Measurements from ENCODE around the gene SYF2. TPM values are rescaled to one million over a fixed set of nuclear protein-coding genes. Genes with fewer than 3 reads are reported as not detected.

SYF2 gene
- total and polyA plus RNA-seq, 2 of the 13 experiments (the other 11 are each of a cell fraction or from before 2014, with no cell fraction given) = 17.8 to 34.1 TPM

DNA sequence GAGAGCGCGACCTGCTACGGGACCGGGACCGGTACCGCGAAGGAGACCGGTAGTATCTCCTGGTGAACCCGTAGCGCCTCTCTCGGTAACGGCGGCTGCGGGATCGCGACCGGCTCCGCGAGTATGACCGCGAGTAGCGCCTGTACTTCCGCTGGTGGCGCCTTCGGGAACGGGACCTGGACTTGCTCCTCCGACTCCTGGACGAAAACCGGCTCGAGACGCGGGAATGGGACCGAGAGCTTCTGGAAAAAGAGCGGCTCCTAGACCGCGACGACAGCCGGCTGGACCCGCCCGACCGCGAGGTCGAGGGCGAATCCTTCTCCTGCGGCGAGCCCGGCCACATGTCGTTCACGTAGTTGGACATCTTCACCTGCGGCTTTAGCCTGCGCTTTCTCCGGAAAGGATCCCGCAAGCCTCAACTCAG lies 14.3 kb upstream of the SYF2 start (continued):
- TF ChIP-seq MATR3 (CRISPR knock-in tag; IDR thresholded peaks at IDR 0.05) (no peak), ZNF580 (CRISPR knock-in tag; IDR thresholded peaks at IDR 0.05; ENCODE audit: borderline replicate concordance, low read depth) (no peak), NBN (conservative IDR thresholded peaks at IDR 0.05) (no peak), TP53 (CRISPR knock-in tag; conservative IDR thresholded peaks at IDR 0.05) (0 out of 2 replicates have a peak, but pooled peaks have one; percentile 36), KDM2A (CRISPR knock-in tag; IDR thresholded peaks at IDR 0.05; ENCODE audit: borderline replicate concordance, low read depth) (no peak), RELA (CRISPR knock-in tag; IDR thresholded peaks at IDR 0.05) (no peak), HNRNPUL1 (IDR thresholded peaks at IDR 0.05; ENCODE audit: low read depth, low read length) (no peak), HMG20A (CRISPR knock-in tag; IDR thresholded peaks at IDR 0.05; ENCODE audit: borderline replicate concordance) (no peak), ELK4 (CRISPR knock-in tag; IDR thresholded peaks at IDR 0.05; ENCODE audit: borderline replicate concordance) (0 out of 2 replicates have a peak, but pooled peaks have one; percentile 59), NONO (IDR thresholded peaks at IDR 0.05) (no peak), NONO (CRISPR knock-in tag; conservative IDR thresholded peaks at IDR 0.05) (no peak), ZSCAN29 (CRISPR knock-in tag; conservative IDR thresholded peaks at IDR 0.05) (no peak)
- TF ChIP-seq, protein P1, sequence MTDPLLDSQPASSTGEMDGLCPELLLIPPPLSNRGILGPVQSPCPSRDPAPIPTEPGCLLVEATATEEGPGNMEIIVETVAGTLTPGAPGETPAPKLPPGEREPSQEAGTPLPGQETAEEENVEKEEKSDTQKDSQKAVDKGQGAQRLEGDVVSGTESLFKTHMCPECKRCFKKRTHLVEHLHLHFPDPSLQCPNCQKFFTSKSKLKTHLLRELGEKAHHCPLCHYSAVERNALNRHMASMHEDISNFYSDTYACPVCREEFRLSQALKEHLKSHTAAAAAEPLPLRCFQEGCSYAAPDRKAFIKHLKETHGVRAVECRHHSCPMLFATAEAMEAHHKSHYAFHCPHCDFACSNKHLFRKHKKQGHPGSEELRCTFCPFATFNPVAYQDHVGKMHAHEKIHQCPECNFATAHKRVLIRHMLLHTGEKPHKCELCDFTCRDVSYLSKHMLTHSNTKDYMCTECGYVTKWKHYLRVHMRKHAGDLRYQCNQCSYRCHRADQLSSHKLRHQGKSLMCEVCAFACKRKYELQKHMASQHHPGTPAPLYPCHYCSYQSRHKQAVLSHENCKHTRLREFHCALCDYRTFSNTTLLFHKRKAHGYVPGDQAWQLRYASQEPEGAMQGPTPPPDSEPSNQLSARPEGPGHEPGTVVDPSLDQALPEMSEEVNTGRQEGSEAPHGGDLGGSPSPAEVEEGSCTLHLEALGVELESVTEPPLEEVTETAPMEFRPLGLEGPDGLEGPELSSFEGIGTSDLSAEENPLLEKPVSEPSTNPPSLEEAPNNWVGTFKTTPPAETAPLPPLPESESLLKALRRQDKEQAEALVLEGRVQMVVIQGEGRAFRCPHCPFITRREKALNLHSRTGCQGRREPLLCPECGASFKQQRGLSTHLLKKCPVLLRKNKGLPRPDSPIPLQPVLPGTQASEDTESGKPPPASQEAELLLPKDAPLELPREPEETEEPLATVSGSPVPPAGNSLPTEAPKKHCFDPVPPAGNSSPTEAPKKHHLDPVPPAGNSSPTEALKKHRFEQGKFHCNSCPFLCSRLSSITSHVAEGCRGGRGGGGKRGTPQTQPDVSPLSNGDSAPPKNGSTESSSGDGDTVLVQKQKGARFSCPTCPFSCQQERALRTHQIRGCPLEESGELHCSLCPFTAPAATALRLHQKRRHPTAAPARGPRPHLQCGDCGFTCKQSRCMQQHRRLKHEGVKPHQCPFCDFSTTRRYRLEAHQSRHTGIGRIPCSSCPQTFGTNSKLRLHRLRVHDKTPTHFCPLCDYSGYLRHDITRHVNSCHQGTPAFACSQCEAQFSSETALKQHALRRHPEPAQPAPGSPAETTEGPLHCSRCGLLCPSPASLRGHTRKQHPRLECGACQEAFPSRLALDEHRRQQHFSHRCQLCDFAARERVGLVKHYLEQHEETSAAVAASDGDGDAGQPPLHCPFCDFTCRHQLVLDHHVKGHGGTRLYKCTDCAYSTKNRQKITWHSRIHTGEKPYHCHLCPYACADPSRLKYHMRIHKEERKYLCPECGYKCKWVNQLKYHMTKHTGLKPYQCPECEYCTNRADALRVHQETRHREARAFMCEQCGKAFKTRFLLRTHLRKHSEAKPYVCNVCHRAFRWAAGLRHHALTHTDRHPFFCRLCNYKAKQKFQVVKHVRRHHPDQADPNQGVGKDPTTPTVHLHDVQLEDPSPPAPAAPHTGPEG (CRISPR knock-in tag; IDR thresholded peaks at IDR 0.05) = no peak
- TF ChIP-seq, protein P2, sequence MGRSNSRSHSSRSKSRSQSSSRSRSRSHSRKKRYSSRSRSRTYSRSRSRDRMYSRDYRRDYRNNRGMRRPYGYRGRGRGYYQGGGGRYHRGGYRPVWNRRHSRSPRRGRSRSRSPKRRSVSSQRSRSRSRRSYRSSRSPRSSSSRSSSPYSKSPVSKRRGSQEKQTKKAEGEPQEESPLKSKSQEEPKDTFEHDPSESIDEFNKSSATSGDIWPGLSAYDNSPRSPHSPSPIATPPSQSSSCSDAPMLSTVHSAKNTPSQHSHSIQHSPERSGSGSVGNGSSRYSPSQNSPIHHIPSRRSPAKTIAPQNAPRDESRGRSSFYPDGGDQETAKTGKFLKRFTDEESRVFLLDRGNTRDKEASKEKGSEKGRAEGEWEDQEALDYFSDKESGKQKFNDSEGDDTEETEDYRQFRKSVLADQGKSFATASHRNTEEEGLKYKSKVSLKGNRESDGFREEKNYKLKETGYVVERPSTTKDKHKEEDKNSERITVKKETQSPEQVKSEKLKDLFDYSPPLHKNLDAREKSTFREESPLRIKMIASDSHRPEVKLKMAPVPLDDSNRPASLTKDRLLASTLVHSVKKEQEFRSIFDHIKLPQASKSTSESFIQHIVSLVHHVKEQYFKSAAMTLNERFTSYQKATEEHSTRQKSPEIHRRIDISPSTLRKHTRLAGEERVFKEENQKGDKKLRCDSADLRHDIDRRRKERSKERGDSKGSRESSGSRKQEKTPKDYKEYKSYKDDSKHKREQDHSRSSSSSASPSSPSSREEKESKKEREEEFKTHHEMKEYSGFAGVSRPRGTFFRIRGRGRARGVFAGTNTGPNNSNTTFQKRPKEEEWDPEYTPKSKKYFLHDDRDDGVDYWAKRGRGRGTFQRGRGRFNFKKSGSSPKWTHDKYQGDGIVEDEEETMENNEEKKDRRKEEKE (IDR thresholded peaks at IDR 0.05) = no peak
- TF ChIP-seq, protein P3, sequence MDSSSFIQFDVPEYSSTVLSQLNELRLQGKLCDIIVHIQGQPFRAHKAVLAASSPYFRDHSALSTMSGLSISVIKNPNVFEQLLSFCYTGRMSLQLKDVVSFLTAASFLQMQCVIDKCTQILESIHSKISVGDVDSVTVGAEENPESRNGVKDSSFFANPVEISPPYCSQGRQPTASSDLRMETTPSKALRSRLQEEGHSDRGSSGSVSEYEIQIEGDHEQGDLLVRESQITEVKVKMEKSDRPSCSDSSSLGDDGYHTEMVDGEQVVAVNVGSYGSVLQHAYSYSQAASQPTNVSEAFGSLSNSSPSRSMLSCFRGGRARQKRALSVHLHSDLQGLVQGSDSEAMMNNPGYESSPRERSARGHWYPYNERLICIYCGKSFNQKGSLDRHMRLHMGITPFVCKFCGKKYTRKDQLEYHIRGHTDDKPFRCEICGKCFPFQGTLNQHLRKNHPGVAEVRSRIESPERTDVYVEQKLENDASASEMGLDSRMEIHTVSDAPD (CRISPR knock-in tag; IDR thresholded peaks at IDR 0.05) = peak; percentile 13; the same call in 1 of the 2 replicates

Data from HepG2 (cell line).